HepG2 (cell line): Measurements from ENCODE around the gene PCGF2. TPM values are rescaled to one million over a fixed set of nuclear protein-coding genes. Genes with fewer than 3 reads are reported as not detected.

ENCODE experiments used
- CCDC6 ChIP-seq: sonication (generic); formaldehyde crosslinking; IDR thresholded peaks from 2 replicates; pipeline ENCODE4 v1.8.1; 2022; ENCODE audit warnings: mild to moderate bottlenecking, missing genetic modification reagents, moderate library complexity
- MAX ChIP-seq: IDR thresholded peaks from 2 replicates; pipeline ENCODE4 v1.6.1; 2012; ENCODE audit warnings: inconsistent platforms
- MAZ ChIP-seq, 2 experiments: sonication (generic) in 1 of 2; formaldehyde crosslinking in 1 of 2; IDR thresholded peaks; 2 replicates each; pipeline versions ENCODE4 v1.5.0 to v1.6.1; 2012 to 2020; ENCODE audit warnings: low read depth in 2 of 2, mild to moderate bottlenecking in 2 of 2, borderline replicate concordance in 1 of 2, improper control_type of control experiment in 1 of 2, low read length in 1 of 2, missing genetic modification reagents in 1 of 2, moderate library complexity in 1 of 2
- MIER3 ChIP-seq: IDR thresholded peaks from 2 replicates; pipeline ENCODE4 v1.6.1; 2016; ENCODE audit warnings: missing compliant biosample characterization, borderline replicate concordance
- PCBP1 ChIP-seq: fragments of 200-400 bp; formaldehyde crosslinking; IDR thresholded peaks from 2 replicates; pipeline ENCODE4 v1.6.1; 2017; ENCODE audit warnings: mild to moderate bottlenecking, low read depth, low read length, borderline replicate concordance
- SKI ChIP-seq: fragments of 450-650 bp; IDR thresholded peaks from one replicate; pipeline ENCODE4 v1.6.1; 2018; ENCODE audit warnings: mild to moderate bottlenecking; ENCODE audit not compliant: partially characterized antibody
- SOX13 ChIP-seq, 3 experiments: fragments of 450-650 bp in 1 of 3; sonication (generic) in 1 of 3; formaldehyde crosslinking in 1 of 3; IDR thresholded peaks in 2 of 3; conservative IDR thresholded peaks in 1 of 3; 2 replicates each; pipeline versions ENCODE4 v1.5.0 to v1.6.1; 2016 to 2020; ENCODE audit warnings: antibody characterized with exemption in 1 of 3, mild to moderate bottlenecking in 1 of 3, missing compliant biosample characterization in 1 of 3, missing genetic modification reagents in 1 of 3, moderate library complexity in 1 of 3
- TEAD3 ChIP-seq: optimal IDR thresholded peaks from 2 replicates; pipeline ENCODE3; 2016; ENCODE audit warnings: borderline replicate concordance
- polyA plus RNA-seq, 8 experiments: library from polyadenylated mRNA; depleted of rRNA in 3 of 8; stranded (reverse) in 7 of 8; unstranded in 1 of 8; fragments of >200 nt; fragmentation: Illumina TruSeq in 4 of 8; extraction: Trizol in 4 of 8; gene quantifications; 2 replicates each; pipeline versions ENCODE4 v1.2.1 to v1.2.3, GENCODE V29; 2011 to 2016; ENCODE audit warnings: low read depth in 4 of 8, missing spikeins in 1 of 8, mixed read lengths in 1 of 8; ENCODE audit not compliant: insufficient read depth in 1 of 8
- total RNA-seq, 5 experiments: library from RNA; depleted of rRNA; stranded (reverse); fragments of >200 nt; fragmentation: Illumina TruSeq; extraction: Trizol; gene quantifications; 2 replicates each; pipeline ENCODE4 v1.2.3, GENCODE V29; 2016; ENCODE audit warnings: low read depth in 1 of 5
- TF ChIP-seq, protein P1 (sequence below): IDR thresholded peaks from 2 replicates; pipeline ENCODE4 v1.6.1; 2016

The PCGF2 gene
- total and polyA plus RNA-seq, 2 of the 13 experiments (the other 11 are each of a cell fraction or from before 2014, with no cell fraction given), result 11.6 to 29.4 TPM

- TF ChIP-seq TEAD3 (CRISPR knock-in tag) (peak; percentile 68), CCDC6 (0 out of 2 replicates have a peak, but pooled peaks have one; percentile 16), SOX13 (IDR thresholded peaks at IDR 0.05) (no peak), SOX13 (CRISPR knock-in tag; conservative IDR thresholded peaks at IDR 0.05 in 1 of 2, IDR thresholded peaks at IDR 0.05 in 1 of 2) (peak in 1 of 2 experiments; percentile 19; a peak in 1 of 4 replicates), MIER3 (0 out of 2 replicates have a peak, but pooled peaks have one; percentile 21), SKI (peak; percentile 21), MAZ (IDR thresholded peaks at IDR 0.05; ENCODE audit: borderline replicate concordance, low read depth, low read length) (no peak), MAZ (CRISPR knock-in tag; IDR thresholded peaks at IDR 0.05; ENCODE audit: low read depth) (peak; percentile 26; the same call in 1 of the 2 replicates), MAX (0 out of 2 replicates have a peak, but pooled peaks have one; percentile 54), PCBP1 (peak; percentile 91)
- TF ChIP-seq, protein P1, sequence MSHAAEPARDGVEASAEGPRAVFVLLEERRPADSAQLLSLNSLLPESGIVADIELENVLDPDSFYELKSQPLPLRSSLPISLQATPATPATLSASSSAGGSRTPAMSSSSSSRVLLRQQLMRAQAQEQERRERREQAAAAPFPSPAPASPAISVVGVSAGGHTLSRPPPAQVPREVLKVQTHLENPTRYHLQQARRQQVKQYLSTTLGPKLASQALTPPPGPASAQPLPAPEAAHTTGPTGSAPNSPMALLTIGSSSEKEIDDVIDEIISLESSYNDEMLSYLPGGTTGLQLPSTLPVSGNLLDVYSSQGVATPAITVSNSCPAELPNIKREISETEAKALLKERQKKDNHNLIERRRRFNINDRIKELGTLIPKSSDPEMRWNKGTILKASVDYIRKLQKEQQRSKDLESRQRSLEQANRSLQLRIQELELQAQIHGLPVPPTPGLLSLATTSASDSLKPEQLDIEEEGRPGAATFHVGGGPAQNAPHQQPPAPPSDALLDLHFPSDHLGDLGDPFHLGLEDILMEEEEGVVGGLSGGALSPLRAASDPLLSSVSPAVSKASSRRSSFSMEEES (CRISPR knock-in tag), result peak; percentile 57; the same call in 1 of the 2 replicates
Observed at GRCh38 chr17:38748149-38748891, at the start of gene PCGF2 (continued).
